CD14-positive monocyte (primary cell): ENCODE results near the gene SLC24A5. TPM values are rescaled to one million over a fixed set of nuclear protein-coding genes. Genes with fewer than 3 reads are reported as not detected.

Experiments
- DNase-seq, 3 donors: peaks; one replicate each; pipeline ENCODE4 v3.0.0-alpha.2; 2011 to 2022
- H2AFZ ChIP-seq: 2 replicates; pipeline ENCODE4 v1.6.0; 2012; ENCODE audit warnings: mild to moderate bottlenecking, low read depth, low read length, inconsistent platforms; ENCODE audit not compliant: insufficient read depth, poor library complexity, severe bottlenecking
- H3K27ac ChIP-seq, 2 donors: 1 replicate in 1 of 2; 2 replicates in 1 of 2; pipeline ENCODE4 v1.5.1; 2012 to 2013; ENCODE audit warnings: low read length in 2 of 2, control low read depth in 1 of 2, inconsistent platforms in 1 of 2, low read depth in 1 of 2, mild to moderate bottlenecking in 1 of 2
- H3K27me3 ChIP-seq, 2 donors: one replicate each; pipeline versions ENCODE4 v1.6.0 to v1.6.1; 2011 to 2013; ENCODE audit warnings: low read length in 2 of 2; ENCODE audit not compliant: control insufficient read depth in 2 of 2, insufficient read depth in 2 of 2
- H3K36me3 ChIP-seq, 2 donors: replicated peaks in 1 of 2; 1 replicate in 1 of 2; 2 replicates in 1 of 2; pipeline versions ENCODE4 v1.5.1 to v1.6.1; 2012 to 2013; ENCODE audit warnings: low read length in 2 of 2, control low read depth in 1 of 2, inconsistent platforms in 1 of 2, mild to moderate bottlenecking in 1 of 2; ENCODE audit not compliant: insufficient read depth in 2 of 2, control insufficient read depth in 1 of 2
- H3K4me1 ChIP-seq, 2 donors: 1 replicate in 1 of 2; 2 replicates in 1 of 2; pipeline versions ENCODE4 v1.5.1 to v1.6.1; 2012 to 2013; ENCODE audit warnings: low read length in 2 of 2, control low read depth in 1 of 2, inconsistent platforms in 1 of 2, mild to moderate bottlenecking in 1 of 2, moderate library complexity in 1 of 2; ENCODE audit not compliant: insufficient read depth in 2 of 2, control insufficient read depth in 1 of 2
- H3K4me2 ChIP-seq: replicated peaks from 2 replicates; pipeline ENCODE3; 2012; ENCODE audit warnings: low read length, moderate library complexity, mild to moderate bottlenecking; ENCODE audit not compliant: poor library complexity, severe bottlenecking; ENCODE audit errors: extremely low read depth
- H3K4me3 ChIP-seq, 3 experiments: fragments of 200-600 bp in 1 of 3; sonication (generic) in 1 of 3; replicated peaks in 1 of 3; 1 replicate in 2 of 3; 2 replicates in 1 of 3; pipeline ENCODE4 v1.5.1; 2011 to 2013; ENCODE audit warnings: low read length in 3 of 3, mild to moderate bottlenecking in 3 of 3, control low read depth in 2 of 3, low read depth in 2 of 3, inconsistent platforms in 1 of 3, moderate library complexity in 1 of 3
- H3K79me2 ChIP-seq: 2 replicates; pipeline ENCODE4 v1.6.0; 2012; ENCODE audit warnings: mild to moderate bottlenecking, control low read depth, inconsistent platforms, low read length, moderate library complexity; ENCODE audit not compliant: insufficient read depth
- H3K9ac ChIP-seq: 2 replicates; pipeline ENCODE4 v1.6.0; 2017; ENCODE audit warnings: low read length, mild to moderate bottlenecking; ENCODE audit not compliant: insufficient read depth, poor library complexity, severe bottlenecking
- H3K9me3 ChIP-seq, 2 donors: replicated peaks in 1 of 2; 1 replicate in 1 of 2; 2 replicates in 1 of 2; pipeline versions ENCODE4 v1.5.1 to v1.6.1; 2012 to 2013; ENCODE audit warnings: low read length in 2 of 2, control low read depth in 1 of 2; ENCODE audit not compliant: control insufficient read depth in 1 of 2, insufficient read depth in 1 of 2
- H4K20me1 ChIP-seq: 2 replicates; pipeline ENCODE4 v1.6.0; 2012; ENCODE audit warnings: mild to moderate bottlenecking, low read length, control low read depth, moderate library complexity; ENCODE audit not compliant: insufficient read depth
- H3K27ac Mint-ChIP-seq, 7 donors: one replicate each; pipeline ENCODE4 v1.8.0; 2020; ENCODE audit warnings: mild to moderate bottlenecking in 7 of 7, mixed read lengths in 7 of 7, moderate library complexity in 6 of 7, inconsistent platforms in 2 of 7
- H3K27me3 Mint-ChIP-seq, 3 donors: one replicate each; pipeline ENCODE4 v1.8.0; 2021 to 2022; ENCODE audit warnings: low read depth in 3 of 3, mild to moderate bottlenecking in 3 of 3, mixed read lengths in 3 of 3, moderate library complexity in 3 of 3, inconsistent platforms in 1 of 3
- H3K36me3 Mint-ChIP-seq, 2 donors: one replicate each; pipeline ENCODE4 v1.8.0; 2020; ENCODE audit warnings: mixed read lengths in 2 of 2, inconsistent platforms in 1 of 2, mild to moderate bottlenecking in 1 of 2
- H3K4me1 Mint-ChIP-seq: one replicate; pipeline ENCODE4 v1.8.0; 2020; ENCODE audit warnings: mild to moderate bottlenecking, mixed read lengths
- H3K4me3 Mint-ChIP-seq, 2 donors: one replicate each; pipeline ENCODE4 v1.8.0; 2020; ENCODE audit warnings: mild to moderate bottlenecking in 2 of 2, mixed read lengths in 2 of 2, moderate library complexity in 1 of 2
- H3K9me3 Mint-ChIP-seq, 7 donors: one replicate each; pipeline ENCODE4 v1.8.0; 2020 to 2022; ENCODE audit warnings: mixed read lengths in 7 of 7, mild to moderate bottlenecking in 6 of 7, moderate library complexity in 6 of 7, inconsistent platforms in 2 of 7
- CTCF ChIP-seq: fragments of 200-600 bp; IDR thresholded peaks from one replicate; pipeline ENCODE4 v1.8.0; 2022; ENCODE audit warnings: antibody characterized with exemption, mild to moderate bottlenecking
- WGBS: methylation state at CpG from one replicate; pipeline ENCODE4 v1.1.5; 2013; ENCODE audit warnings: missing lambda C conversion rate; ENCODE audit not compliant: insufficient coverage; 5-methylcytosine and 5-hydroxymethylcytosine counted together
- intact Hi-C, 2 donors: fragments of 100-400 bp; cut with micrococcal nuclease; formaldehyde crosslinking; loops; one replicate each; pipeline versions ENCODE4 v1.15.0 to v1.15.1; 2023
- polyA plus RNA-seq, 3 donors: library from polyadenylated mRNA; depleted of rRNA in 1 of 3; unstranded in 2 of 3; stranded (reverse) in 1 of 3; fragments of 300-500 nt in 2 of 3; fragments of >200 nt in 1 of 3; fragmentation: Illumina TruSeq in 2 of 3; gene quantifications; 1 replicate in 2 of 3; 2 replicates in 1 of 3; pipeline ENCODE4 v1.2.3, GENCODE V29; 2012 to 2021

SLC24A5 gene
- polyA plus RNA-seq, 3 donors = not detected

GRCh38 chr15:48085591-48085930 lies 35.2 kb upstream of the SLC24A5 start:
- peaks cover 0 to 3% of the 10 kb centered on the region in 2 donors for H3K27me3 ChIP-seq
- peaks cover 0 to 7% (median 5%) of the 10 kb centered on the region in 3 donors for H3K27me3 Mint-ChIP-seq
- no peaks in the 10 kb centered on the region for H3K9me3 ChIP-seq
- WGBS = 94% methylated on average over 3 of the region's 6 CpGs
- H3K27ac Mint-ChIP-seq = no peak overlapping the region
- no peak overlapping the region for H3K9ac ChIP-seq
- H3K4me2 ChIP-seq = no peak overlapping the region
- H3K27ac ChIP-seq = no peak overlapping the region
- H3K36me3 Mint-ChIP-seq = no peaks in the 10 kb centered on the region
- H4K20me1 ChIP-seq = no peaks in the 10 kb centered on the region
- H3K9me3 Mint-ChIP-seq = no peaks in the 10 kb centered on the region
- no peaks in the 10 kb centered on the region for H3K36me3 ChIP-seq
- TF ChIP-seq CTCF = no peak
- no peaks in the 10 kb centered on the region for H3K4me1 Mint-ChIP-seq
- H3K4me1 ChIP-seq = no peaks in the 10 kb centered on the region
- no peak overlapping the region for H2AFZ ChIP-seq
- no peak overlapping the region for H3K4me3 Mint-ChIP-seq
- no peak for DNase-seq
- intact Hi-C loops = no loop called here
- H3K79me2 ChIP-seq = no peaks in the 10 kb centered on the region
- no peak overlapping the region for H3K4me3 ChIP-seq

GRCh38 chr15:48086133-48086532 lies 34.7 kb upstream of the SLC24A5 start:
- peaks cover 0 to 3% of the 10 kb centered on the region in 2 donors for H3K27me3 ChIP-seq
- H3K27ac ChIP-seq = no peak overlapping the region
- no peaks in the 10 kb centered on the region for H3K9me3 ChIP-seq
- Mint-ChIP-seq H3K9me3 (no peaks in the 10 kb centered on the region), H3K4me1 (no peaks in the 10 kb centered on the region), H3K27me3 (peaks cover 0 to 7% (median 5%) of the 10 kb centered on the region in 3 donors), H3K4me3 (no peak overlapping the region), H3K36me3 (no peaks in the 10 kb centered on the region), H3K27ac (no peak overlapping the region)
- no peaks in the 10 kb centered on the region for H4K20me1 ChIP-seq
- H3K4me1 ChIP-seq = no peaks in the 10 kb centered on the region
- no peaks in the 10 kb centered on the region for H3K36me3 ChIP-seq
- no peak overlapping the region for H3K4me3 ChIP-seq
- H3K4me2 ChIP-seq = no peak overlapping the region
- intact Hi-C loops = no loop called here
- no peaks in the 10 kb centered on the region for H3K79me2 ChIP-seq
- no peak overlapping the region for H2AFZ ChIP-seq
- no peak for TF ChIP-seq CTCF
- no peak overlapping the region for H3K9ac ChIP-seq
- DNase-seq = no peak
- WGBS = 96% methylated on average over 3 of the region's 5 CpGs
